AG08396 (cell line): ENCODE data around the gene KLHDC8A.
"Not testable (repeated sequence)": the region's sequence is repeated elsewhere in the genome, so short reads cannot be mapped to it uniquely, and the experiment has no call there.

ENCODE experiments used
- DNase-seq: peaks from one replicate; pipeline ENCODE4 v3.0.0; 2012; ENCODE audit warnings: low spot score, mixed read lengths

The KLHDC8A gene, protein sequence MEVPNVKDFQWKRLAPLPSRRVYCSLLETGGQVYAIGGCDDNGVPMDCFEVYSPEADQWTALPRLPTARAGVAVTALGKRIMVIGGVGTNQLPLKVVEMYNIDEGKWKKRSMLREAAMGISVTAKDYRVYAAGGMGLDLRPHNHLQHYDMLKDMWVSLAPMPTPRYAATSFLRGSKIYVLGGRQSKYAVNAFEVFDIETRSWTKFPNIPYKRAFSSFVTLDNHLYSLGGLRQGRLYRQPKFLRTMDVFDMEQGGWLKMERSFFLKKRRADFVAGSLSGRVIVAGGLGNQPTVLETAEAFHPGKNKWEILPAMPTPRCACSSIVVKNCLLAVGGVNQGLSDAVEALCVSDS

DNA sequence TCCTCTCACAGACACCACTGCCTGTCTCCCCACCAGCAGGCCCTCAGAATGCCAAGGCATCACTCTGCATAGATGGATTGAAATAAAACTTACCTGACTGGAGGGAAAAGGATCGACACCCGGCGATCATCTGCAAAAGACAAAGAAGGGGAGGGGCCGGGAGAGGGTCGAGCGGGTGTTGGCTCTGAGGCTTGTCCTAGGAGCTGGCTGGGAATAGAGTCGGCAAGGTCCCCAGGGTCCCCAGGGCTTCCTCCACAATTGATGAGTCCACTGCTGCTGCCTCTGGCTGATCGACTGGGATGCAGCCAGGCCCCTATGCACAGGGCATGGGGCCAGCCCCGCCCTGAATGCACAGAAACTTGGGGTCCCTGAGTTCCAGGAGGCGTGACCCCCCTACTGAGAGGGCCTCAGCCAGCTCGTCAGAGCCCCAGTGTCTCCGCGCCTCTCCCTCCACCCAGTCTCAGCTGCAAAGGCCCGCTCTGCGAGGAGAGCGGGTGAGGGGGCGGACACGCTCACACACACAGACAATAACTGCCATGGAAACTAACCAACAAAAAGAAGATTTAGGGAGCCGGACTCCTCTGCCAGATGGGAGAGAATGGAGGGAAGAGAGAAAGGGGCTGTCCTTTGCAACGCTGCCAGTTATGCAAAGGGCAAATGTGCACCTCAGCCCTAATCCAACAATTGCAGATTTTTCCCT lies at the start of gene KLHDC8A:
KLHDC8A (minus strand) TSS at position 483 of the 700 bp plus-strand sequence. CDS start 13,318 bp downstream, outside the sequence.
- no peak for DNase-seq

DNA sequence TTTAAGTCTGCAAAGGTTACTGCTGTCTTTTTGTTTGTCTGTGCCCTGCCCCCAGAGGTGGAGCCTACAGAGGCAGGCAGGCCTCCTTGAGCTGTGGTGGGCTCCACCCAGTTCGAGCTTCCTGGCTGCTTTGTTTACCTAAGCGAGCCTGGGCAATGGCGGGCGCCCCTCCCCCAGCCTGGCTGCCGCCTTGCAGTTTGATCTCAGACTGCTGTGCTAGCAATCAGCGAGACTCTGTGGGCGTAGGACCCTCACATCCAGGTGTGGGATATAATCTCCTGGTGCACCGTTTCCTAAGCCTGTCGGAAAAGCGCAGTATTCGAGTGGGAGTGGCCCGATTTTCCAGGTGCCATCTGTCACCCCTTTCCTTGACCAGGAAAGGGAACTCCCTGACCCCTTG lies 49.5 kb upstream of the KLHDC8A start:
- not testable (repeated sequence) for DNase-seq

- not testable (repeated sequence) for DNase-seq
These were observed 47.8 kb upstream of the KLHDC8A start for GRCh38 chr1:205404484-205404883.

DNA sequence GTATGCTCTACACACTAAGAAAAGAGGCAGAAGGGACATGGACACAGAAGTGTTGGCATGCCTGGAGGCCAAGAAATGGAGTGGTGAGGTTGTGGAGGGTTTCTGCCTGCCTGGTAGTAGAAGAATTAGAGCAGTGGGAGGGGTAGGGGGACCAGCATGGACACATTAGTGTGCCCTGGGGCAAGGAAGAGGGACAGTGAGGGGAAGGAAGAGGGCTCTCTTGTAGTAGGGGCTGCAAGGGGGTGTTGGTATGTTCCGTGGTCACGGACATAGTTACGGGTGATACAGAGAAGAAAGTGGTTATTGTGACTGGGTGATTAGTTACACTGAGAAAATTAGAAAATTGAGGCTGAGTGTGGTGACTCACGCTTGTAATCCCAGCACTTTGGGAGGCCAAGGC lies 41.9 kb upstream of the KLHDC8A start:
- DNase-seq, result no peak

DNA sequence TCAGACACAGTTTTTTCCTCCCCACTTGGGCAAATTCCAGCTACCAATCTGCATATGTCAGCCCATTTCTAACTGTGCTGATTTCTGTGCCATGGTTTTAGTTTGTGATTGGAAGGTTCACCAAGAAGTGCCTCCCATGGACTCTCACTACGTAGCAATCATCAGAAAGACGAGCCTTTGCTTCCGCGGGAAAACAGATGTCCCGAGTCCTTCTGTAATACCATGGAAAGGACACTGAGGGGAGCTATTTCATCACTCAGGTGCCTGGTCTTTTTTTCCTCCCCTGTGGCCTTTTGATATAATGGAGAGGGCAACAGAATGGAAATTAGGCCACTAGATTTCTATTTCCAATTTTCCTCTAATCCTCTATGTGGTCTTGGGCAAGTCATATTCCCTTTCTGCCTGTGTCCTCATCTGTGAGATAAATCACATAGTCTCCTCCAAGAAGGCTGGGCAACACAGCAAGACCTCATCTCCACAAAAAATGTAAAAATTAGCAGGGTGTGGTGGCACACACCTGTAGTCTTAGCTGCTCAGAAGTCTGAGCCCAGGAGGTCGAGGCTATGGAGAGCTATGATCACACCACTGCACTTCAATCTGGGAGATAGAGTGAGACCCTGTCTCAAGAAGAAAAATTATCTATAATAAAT lies 40.4 kb upstream of the KLHDC8A start:
- peak; percentile 38 for DNase-seq

- no peak for DNase-seq
These were observed 38.9 kb upstream of the KLHDC8A start for GRCh38 chr1:205395616-205396015.

DNA sequence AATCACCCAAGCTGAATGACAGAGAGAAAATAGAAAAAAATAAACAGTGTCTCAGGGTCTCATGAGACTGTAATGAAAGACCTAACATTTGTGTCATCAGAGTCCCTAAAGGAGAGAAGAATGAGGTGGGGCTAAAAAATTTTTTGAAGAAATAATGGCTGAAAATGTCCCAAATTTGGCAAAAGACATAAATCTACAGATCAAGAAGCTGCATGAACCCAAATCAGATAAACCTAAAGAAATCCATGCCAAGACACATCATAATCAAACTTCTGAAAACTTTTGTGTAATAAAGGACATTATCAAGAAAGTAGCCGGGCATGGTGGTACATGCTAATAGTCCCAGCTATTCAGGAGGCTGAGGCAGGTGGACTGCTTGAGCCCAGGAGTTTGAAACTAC lies 35.9 kb upstream of the KLHDC8A start:
- no peak for DNase-seq

GRCh38 chr1:205391386-205391785 lies 34.7 kb upstream of the KLHDC8A start:
- no peak for DNase-seq

DNA sequence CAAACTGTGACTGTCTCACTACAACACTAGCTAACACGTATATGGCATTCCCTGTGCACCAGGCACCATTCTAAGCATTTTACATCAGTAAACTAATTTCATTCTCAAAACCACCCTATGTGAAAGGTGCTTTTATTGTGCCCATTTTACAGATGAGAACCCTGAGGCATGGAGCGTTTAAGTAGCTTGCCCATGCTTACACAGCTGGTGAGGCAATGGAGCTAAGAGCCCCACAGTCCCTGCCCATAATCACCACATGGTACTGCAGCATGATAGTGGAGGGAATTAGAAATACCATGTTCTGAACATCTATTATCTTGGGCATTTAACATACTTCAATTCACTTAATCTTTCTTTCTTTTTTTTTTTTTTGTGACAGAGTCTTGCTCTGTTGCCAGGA lies 31.1 kb upstream of the KLHDC8A start:
- DNase-seq, result no peak

GRCh38 chr1:205382990-205383389 lies 26.3 kb upstream of the KLHDC8A start:
- not testable (repeated sequence) for DNase-seq

DNA sequence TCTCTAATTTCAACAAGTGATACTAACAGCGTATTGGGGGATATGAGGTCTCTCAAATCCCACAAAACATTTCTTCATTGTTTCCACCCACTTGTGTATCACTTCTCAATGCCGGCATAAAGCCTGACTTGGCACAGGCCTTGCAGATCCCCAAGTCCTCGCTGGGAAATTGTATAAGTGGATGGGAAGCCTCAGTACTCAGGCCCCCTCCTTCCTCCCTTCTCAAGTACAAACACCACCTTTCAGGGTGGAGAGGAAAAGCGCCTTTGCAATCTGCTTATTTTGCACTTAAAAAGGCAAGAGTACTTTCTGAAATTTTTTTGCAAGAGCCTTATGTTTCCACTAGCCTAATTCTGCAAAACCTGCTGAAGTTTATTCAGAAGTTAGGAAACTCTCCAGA lies 25.8 kb upstream of the KLHDC8A start:
- DNase-seq, result no peak

- DNase-seq, result no peak
These were observed 24.6 kb upstream of the KLHDC8A start for GRCh38 chr1:205381305-205381704.

- no peak for DNase-seq
These were observed 24.2 kb upstream of the KLHDC8A start for GRCh38 chr1:205380882-205381281.

DNA sequence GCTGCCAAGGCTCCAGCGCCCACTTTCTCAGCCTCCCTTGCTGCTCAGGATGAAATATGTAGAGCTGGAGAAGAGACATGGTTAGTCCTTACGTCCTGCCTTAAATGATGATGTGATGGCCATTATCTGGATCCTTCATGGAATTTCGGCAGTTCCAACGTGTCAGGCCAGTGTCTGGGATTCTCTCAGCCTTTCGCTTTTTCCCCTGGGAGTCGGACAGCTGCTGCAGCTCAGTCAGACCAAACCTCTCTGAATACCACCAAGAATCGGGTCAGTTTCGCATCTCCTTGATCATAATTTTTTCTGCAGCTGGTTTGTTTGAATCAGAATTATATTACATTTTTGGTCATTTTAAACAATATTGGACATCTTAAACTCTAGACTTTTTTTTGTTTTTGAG lies 22.3 kb upstream of the KLHDC8A start:
- no peak for DNase-seq

DNA sequence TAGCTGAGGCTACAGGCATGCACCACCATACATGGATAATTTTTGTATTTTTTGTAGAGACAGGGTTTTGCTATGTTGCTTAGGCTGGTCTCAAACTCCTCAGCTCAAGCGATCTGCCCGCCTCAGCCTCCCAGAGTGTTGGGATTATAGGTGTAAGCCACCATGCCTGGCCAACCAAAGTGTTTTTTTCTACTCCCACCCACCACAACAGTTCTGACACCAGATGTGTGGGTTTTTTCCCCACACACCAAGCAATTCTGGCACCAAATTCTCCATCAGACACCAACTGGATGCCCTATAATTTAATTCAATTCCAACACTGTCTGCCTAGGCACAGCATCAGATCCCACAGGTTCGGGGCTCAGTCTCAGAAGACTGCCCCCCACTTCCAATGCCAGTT lies 20.6 kb upstream of the KLHDC8A start:
- no peak for DNase-seq

GRCh38 chr1:205376739-205377138 lies 20.0 kb upstream of the KLHDC8A start:
- DNase-seq, result no peak

- peak; percentile 71 for DNase-seq
These were observed 19.3 kb upstream of the KLHDC8A start for GRCh38 chr1:205375835-205376545.

DNA sequence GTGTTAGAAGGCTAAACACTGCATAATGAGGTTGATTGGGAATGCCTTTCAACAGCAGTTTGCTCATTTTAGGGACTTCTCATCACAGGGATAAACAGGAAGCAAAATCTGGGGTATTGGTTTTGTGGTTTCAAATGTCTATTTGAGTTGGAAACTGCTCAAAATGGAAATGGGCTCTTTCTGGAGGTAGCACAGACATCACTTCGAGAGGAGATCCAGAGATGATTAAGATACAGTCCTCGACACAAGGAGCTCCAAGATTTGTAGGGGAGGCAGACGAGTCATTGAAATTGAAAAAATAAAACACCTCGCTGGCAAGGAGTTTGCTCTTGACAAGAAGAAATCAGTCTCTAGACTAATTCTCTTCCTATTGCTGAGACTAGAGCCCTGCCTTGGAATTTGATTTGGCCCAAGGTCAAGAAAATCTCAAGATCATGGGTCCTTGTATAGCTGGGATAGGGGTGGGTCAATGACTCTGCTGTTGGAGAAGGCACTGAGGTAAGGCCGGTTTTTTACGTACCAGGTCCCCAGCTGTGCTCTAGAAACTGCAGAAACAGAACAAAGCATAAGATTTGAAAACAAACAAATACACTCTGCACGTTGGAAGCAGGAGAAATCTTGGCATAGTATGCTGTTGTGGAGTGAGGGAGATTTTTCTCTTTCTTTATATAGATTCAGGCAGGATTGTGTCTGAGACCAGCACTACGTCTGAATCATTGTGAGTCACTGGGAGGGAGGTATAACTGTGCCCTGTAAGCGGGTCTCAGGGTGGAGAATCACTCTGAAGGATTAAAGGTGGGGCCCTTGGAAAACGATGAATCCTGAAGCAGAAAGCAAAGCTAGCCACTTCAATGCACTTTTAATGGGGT lies 17.7 kb upstream of the KLHDC8A start:
- DNase-seq, result peak; percentile 57

- DNase-seq, result no peak
These were observed 17.1 kb upstream of the KLHDC8A start for GRCh38 chr1:205373798-205374175.

GRCh38 chr1:205373022-205373797 lies 16.5 kb upstream of the KLHDC8A start:
- no peak for DNase-seq
